ENCODE results near the gene GPX2. TPM values are rescaled to one million over a fixed set of nuclear protein-coding genes. Genes with fewer than 3 reads are reported as not detected.

Gene GPX2
- total RNA-seq, 2 donors from 2014 or later, result 2.6 to 3.7 TPM

DNA sequence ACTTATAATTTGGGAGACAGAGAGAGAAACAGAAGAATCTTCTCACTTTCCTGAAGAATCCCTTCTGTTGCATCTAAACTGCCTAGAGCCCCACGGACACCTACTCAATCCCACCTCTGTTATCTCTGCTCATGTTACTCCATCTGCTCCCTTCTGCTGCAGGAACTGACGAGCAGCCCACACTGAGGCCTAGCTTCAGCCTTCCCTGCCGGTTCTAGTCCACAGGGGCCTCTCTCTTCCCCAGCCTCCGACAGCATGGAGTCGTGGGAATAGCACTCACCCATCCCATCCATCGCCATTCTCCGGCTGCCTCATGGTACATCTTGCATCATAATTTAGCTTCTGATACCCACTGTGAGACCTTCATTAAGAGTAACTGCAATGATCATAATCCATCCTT is 25.6 kb upstream of the GPX2 start:
- H3K9me3 Mint-ChIP-seq, result no peaks in the 10 kb centered on the region
- Histone ChIP-seq H3K9ac (ENCODE audit: extremely low read depth, low read length, poor library complexity, severe bottlenecking) (no peak overlapping the region), H3K4me3 (ENCODE audit: low read length) (no peak overlapping the region), H3K36me3 (ENCODE audit: control insufficient read depth, insufficient read depth, low read length) (no peaks in the 10 kb centered on the region), H3K4me1 (ENCODE audit: control insufficient read depth, insufficient read depth, low read length) (peaks cover 12% of the 10 kb centered on the region), H3K9me3 (ENCODE audit: control insufficient read depth, low read length) (no peaks in the 10 kb centered on the region), H3K27me3 (ENCODE audit: control insufficient read depth, insufficient read depth, low read length, poor library complexity, severe bottlenecking) (no peaks in the 10 kb centered on the region), H3K27ac (ENCODE audit: low read depth, low read length) (no peak overlapping the region)
- WGBS, 2 experiments (ENCODE audit: insufficient coverage in 1 of 2, insufficient read length in 1 of 2), result 83 to 87% methylated on average over 6 to 7 of the region's 7 CpGs
- H3K4me3 Mint-ChIP-seq, result no peak overlapping the region
- no peak for DNase-seq
- TF ChIP-seq, protein P1, sequence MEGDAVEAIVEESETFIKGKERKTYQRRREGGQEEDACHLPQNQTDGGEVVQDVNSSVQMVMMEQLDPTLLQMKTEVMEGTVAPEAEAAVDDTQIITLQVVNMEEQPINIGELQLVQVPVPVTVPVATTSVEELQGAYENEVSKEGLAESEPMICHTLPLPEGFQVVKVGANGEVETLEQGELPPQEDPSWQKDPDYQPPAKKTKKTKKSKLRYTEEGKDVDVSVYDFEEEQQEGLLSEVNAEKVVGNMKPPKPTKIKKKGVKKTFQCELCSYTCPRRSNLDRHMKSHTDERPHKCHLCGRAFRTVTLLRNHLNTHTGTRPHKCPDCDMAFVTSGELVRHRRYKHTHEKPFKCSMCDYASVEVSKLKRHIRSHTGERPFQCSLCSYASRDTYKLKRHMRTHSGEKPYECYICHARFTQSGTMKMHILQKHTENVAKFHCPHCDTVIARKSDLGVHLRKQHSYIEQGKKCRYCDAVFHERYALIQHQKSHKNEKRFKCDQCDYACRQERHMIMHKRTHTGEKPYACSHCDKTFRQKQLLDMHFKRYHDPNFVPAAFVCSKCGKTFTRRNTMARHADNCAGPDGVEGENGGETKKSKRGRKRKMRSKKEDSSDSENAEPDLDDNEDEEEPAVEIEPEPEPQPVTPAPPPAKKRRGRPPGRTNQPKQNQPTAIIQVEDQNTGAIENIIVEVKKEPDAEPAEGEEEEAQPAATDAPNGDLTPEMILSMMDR (conservative IDR thresholded peaks at IDR 0.05), result no peak
- H3K27me3 Mint-ChIP-seq (ENCODE audit: insufficient read depth), result peaks cover 2% of the 10 kb centered on the region
- H3K36me3 Mint-ChIP-seq (ENCODE audit: low read depth), result peaks cover 16% of the 10 kb centered on the region
- no peak overlapping the region for H3K27ac Mint-ChIP-seq
- H3K4me1 Mint-ChIP-seq, result peaks cover 35% of the 10 kb centered on the region

DNA sequence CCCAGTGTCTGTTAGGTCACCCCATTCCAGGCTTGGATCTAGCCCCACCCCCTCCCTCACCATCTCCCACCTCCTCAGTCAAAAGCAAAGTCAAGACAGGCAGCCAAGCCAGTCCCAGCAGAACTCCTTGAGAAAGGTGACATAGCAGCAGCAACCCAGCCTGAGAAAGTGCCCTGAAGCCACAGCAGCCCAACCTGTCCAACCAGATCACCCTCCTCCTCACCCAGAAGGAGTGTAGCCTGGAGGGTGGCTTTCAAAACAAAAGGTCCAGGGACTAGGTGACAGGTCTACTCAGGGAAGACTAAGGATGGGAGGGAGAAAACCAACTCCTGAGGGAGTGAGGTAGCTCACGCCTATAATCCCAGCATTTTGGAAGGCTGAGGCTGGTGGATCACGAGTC is 24.4 kb upstream of the GPX2 start:
- Mint-ChIP-seq H3K9me3 (no peaks in the 10 kb centered on the region), H3K4me1 (peaks cover 35% of the 10 kb centered on the region), H3K27me3 (ENCODE audit: insufficient read depth) (peaks cover 2% of the 10 kb centered on the region), H3K4me3 (no peak overlapping the region), H3K27ac (no peak overlapping the region), H3K36me3 (ENCODE audit: low read depth) (peaks cover 16% of the 10 kb centered on the region)
- WGBS, 2 experiments (ENCODE audit: insufficient coverage in 1 of 2, insufficient read length in 1 of 2), result 81% methylated on average over 2 of the region's 2 CpGs; no CpG with 5 or more reads in 1 of the 2 experiments
- Histone ChIP-seq H3K4me3 (ENCODE audit: low read length) (no peak overlapping the region), H3K27me3 (ENCODE audit: control insufficient read depth, insufficient read depth, low read length, poor library complexity, severe bottlenecking) (no peaks in the 10 kb centered on the region), H3K9me3 (ENCODE audit: control insufficient read depth, low read length) (no peaks in the 10 kb centered on the region), H3K9ac (ENCODE audit: extremely low read depth, low read length, poor library complexity, severe bottlenecking) (no peak overlapping the region), H3K4me1 (ENCODE audit: control insufficient read depth, insufficient read depth, low read length) (peaks cover 12% of the 10 kb centered on the region), H3K36me3 (ENCODE audit: control insufficient read depth, insufficient read depth, low read length) (no peaks in the 10 kb centered on the region), H3K27ac (ENCODE audit: low read depth, low read length) (no peak overlapping the region)
- TF ChIP-seq, protein P1 (conservative IDR thresholded peaks at IDR 0.05), result no peak
- DNase-seq, result no peak

- TF ChIP-seq, protein P1 (conservative IDR thresholded peaks at IDR 0.05), result no peak
- Histone ChIP-seq H3K4me1 (ENCODE audit: control insufficient read depth, insufficient read depth, low read length) (peaks cover 16% of the 10 kb centered on the region), H3K9ac (ENCODE audit: extremely low read depth, low read length, poor library complexity, severe bottlenecking) (no peak overlapping the region), H3K27ac (ENCODE audit: low read depth, low read length) (no peak overlapping the region), H3K4me3 (ENCODE audit: low read length) (no peak overlapping the region), H3K9me3 (ENCODE audit: control insufficient read depth, low read length) (no peaks in the 10 kb centered on the region), H3K27me3 (ENCODE audit: control insufficient read depth, insufficient read depth, low read length, poor library complexity, severe bottlenecking) (no peaks in the 10 kb centered on the region), H3K36me3 (ENCODE audit: control insufficient read depth, insufficient read depth, low read length) (no peaks in the 10 kb centered on the region)
- H3K4me1 Mint-ChIP-seq, result peaks cover 34% of the 10 kb centered on the region
- peaks cover 16% of the 10 kb centered on the region for H3K36me3 Mint-ChIP-seq (ENCODE audit: low read depth)
- H3K4me3 Mint-ChIP-seq, result no peak overlapping the region
- H3K27ac Mint-ChIP-seq, result no peak overlapping the region
- no peak for DNase-seq
- no peaks in the 10 kb centered on the region for H3K9me3 Mint-ChIP-seq
- WGBS, 2 experiments (ENCODE audit: insufficient coverage in 1 of 2, insufficient read length in 1 of 2), result 96 to 97% methylated on average over 11 to 15 of the region's 15 CpGs
- no peaks in the 10 kb centered on the region for H3K27me3 Mint-ChIP-seq (ENCODE audit: insufficient read depth)
Measured at GRCh38 chr14:64965356-64966000, 22.9 kb upstream of the GPX2 start.

Data from endodermal cell (in vitro differentiated cells).